Measurements from ENCODE around the gene KIAA1328.

- TF ChIP-seq CTCF (IDR thresholded peaks at IDR 0.05): no peak
- TF ChIP-seq POLR2AphosphoS5 (IDR thresholded peaks at IDR 0.05): no peak
- TF ChIP-seq POLR2A (IDR thresholded peaks at IDR 0.05): no peak
Observed at GRCh38 chr18:37156330-37156942, 327.5 kb downstream of the KIAA1328 start.
